HCT116 (cell line): ENCODE measurements around the gene HSD17B13.

Source experiments
- ATF3 ChIP-seq: IDR thresholded peaks from 2 replicates; pipeline ENCODE4 v1.6.1; 2012
- CTCF ChIP-seq, 3 experiments: fragments of 200-600 bp in 1 of 3; sonication (generic) in 1 of 3; IDR thresholded peaks in 2 of 3; conservative IDR thresholded peaks in 1 of 3; 2 replicates each; pipeline ENCODE4 v1.5.1; 2012 to 2017; ENCODE audit warnings: low read depth in 2 of 3, low read length in 2 of 3, antibody characterized with exemption in 1 of 3, borderline replicate concordance in 1 of 3, control low read depth in 1 of 3, mild to moderate bottlenecking in 1 of 3, mixed read lengths in 1 of 3, mixed run types in 1 of 3, moderate library complexity in 1 of 3; ENCODE audit not compliant: insufficient read depth in 1 of 3
- EZH2 ChIP-seq: fragments of 200-600 bp; sonication (generic); IDR thresholded peaks from 2 replicates; pipeline ENCODE4 v1.6.1; 2017; ENCODE audit warnings: antibody characterized with exemption, mixed run types
- EZH2phosphoT487 ChIP-seq: fragments of 200-600 bp; IDR thresholded peaks from 2 replicates; pipeline ENCODE4 v1.6.1; 2018; ENCODE audit warnings: antibody characterized with exemption, borderline replicate concordance
- MAX ChIP-seq: IDR thresholded peaks from 2 replicates; pipeline ENCODE4 v1.6.1; 2012
- POLR2A ChIP-seq: IDR thresholded peaks from 2 replicates; pipeline ENCODE4 v1.7.0; 2011; ENCODE audit warnings: borderline replicate concordance; ENCODE audit not compliant: insufficient read depth, insufficient read length; ENCODE audit errors: extremely low read depth
- POLR2AphosphoS5 ChIP-seq: IDR thresholded peaks from 2 replicates; pipeline ENCODE4 v1.6.1; 2011; ENCODE audit warnings: mild to moderate bottlenecking, low read depth, low read length, moderate library complexity
- REST ChIP-seq: IDR thresholded peaks from 2 replicates; pipeline ENCODE4 v1.6.1; 2012; ENCODE audit warnings: low read depth
- SP1 ChIP-seq: IDR thresholded peaks from 2 replicates; pipeline ENCODE4 v1.6.1; 2012; ENCODE audit warnings: low read depth

- TF ChIP-seq CTCF (IDR thresholded peaks at IDR 0.05 in 2 of 3, conservative IDR thresholded peaks at IDR 0.05 in 1 of 3; ENCODE audit: borderline replicate concordance in 1 of 3, insufficient read depth in 1 of 3, low read depth in 2 of 3, low read length in 2 of 3) (no peak), EZH2 (no peak), MAX (no peak), EZH2phosphoT487 (no peak), REST (no peak), SP1 (no peak), POLR2AphosphoS5 (no peak), ATF3 (no peak), POLR2A (no peak)
Observed at GRCh38 chr4:87306056-87306455, 16.6 kb downstream of the HSD17B13 start.
